Measurements from ENCODE around the gene KCNQ1. TPM values are rescaled to one million over a fixed set of nuclear protein-coding genes. Genes with fewer than 3 reads are reported as not detected.
A peak's percentile ranks its signal among the peaks of the same experiment; 100 is the strongest.

Gene KCNQ1
- polyA plus RNA-seq, 4 donors = 18.4 to 54.4 (median 21.3) TPM

DNA sequence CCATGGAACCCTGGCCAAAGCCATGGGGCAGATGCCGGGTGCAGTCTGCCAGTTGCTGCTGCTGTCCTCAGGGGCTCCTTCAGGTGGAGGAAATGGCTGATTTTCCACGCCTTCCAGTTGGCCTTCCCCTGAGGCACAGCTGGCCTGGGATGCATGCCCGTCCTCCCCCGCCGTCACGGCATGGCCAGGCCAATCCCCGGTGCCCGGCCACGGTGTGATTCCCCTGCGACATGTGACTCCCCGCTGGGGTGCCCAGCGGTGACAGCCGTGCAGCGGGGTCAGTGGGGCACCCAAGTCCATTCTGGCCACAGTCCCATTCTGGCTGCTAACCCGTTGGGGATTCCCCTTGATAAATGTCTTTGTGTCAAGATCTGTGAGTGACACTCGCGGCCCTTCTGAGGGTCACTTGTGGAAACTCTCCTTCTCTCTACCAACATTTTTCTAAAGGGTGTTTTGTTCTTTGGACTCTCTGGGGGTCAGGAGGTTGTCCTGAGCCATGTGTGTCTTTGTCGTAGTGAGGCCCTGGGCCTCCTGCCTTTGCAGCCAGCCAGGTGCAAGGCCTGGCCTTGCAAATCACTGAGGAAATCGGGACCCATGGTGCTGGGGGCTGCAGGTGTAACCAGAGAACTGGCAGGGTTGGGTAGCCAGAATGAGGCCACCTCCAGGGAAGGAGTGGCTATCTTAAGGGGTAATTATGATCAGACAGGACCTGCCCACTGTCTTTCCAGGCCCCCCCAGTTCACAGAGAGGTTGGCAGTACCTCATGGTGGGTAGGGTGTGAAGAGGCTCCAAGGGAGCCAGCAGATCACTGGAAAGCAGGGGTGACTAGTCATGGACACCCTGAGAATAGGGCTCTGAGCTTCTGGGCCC is 217.9 kb downstream of the KCNQ1 start:
- Histone ChIP-seq H3K27ac (ENCODE audit: low read depth in 1 of 3, low read length in 2 of 3) (no peak overlapping the region), H3K27me3 (ENCODE audit: control insufficient read depth in 3 of 3, insufficient read depth in 3 of 3, low read length in 3 of 3) (no peaks in the 10 kb centered on the region), H3K4me3 (ENCODE audit: low read depth in 1 of 3, low read length in 3 of 3) (no peak overlapping the region), H3K9me3 (ENCODE audit: control insufficient read depth in 2 of 2, insufficient read depth in 1 of 2, low read depth in 1 of 2, low read length in 1 of 2) (peaks cover 0 to 78% of the 10 kb centered on the region in 2 donors), H3K4me1 (ENCODE audit: control insufficient read depth in 3 of 3, insufficient read depth in 2 of 3, low read depth in 1 of 3, low read length in 2 of 3) (no peaks in the 10 kb centered on the region), H3K36me3 (ENCODE audit: control insufficient read depth in 3 of 3, insufficient read depth in 2 of 3, low read depth in 1 of 3, low read length in 3 of 3) (peaks cover 0 to 64% (median 0%) of the 10 kb centered on the region in 3 donors)
- 94 to 95% (median 94%) methylated on average over 19 of the region's 19 CpGs for WGBS, 3 donors
- peak in 1 of 2 donors; percentile 27 for DNase-seq
- no peak for FAIRE-seq

DNA sequence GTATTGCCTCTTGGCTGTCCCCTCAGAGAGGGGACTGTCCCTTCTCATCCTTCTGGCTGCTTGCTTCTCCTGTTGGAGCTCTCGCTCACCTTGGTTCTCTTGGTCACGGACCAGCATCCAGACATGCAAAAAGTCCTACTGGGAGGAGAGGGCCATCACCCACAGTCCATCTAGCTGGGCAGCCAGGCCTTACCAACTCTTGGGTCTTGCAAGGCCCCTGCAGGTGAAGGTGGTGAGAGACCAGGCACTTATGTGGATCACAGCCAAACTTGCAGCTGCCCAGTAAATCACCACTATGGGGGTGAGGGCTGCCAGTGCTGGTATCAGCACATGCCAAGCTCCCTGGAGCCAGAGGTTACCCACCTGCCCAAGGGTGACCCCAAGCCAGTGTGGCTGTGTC is 218.7 kb downstream of the KCNQ1 start:
- no peak for DNase-seq
- no peaks in the 10 kb centered on the region for H3K27me3 ChIP-seq (ENCODE audit: control insufficient read depth in 3 of 3, insufficient read depth in 3 of 3, low read length in 3 of 3)
- H3K4me3 ChIP-seq (ENCODE audit: low read depth in 1 of 3, low read length in 3 of 3) = no peak overlapping the region
- no peak overlapping the region for H3K27ac ChIP-seq (ENCODE audit: low read depth in 1 of 3, low read length in 2 of 3)
- 89 to 98% (median 96%) methylated on average over 2 of the region's 2 CpGs for WGBS, 3 donors
- no peaks in the 10 kb centered on the region for H3K4me1 ChIP-seq (ENCODE audit: control insufficient read depth in 3 of 3, insufficient read depth in 2 of 3, low read depth in 1 of 3, low read length in 2 of 3)
- peaks cover 0 to 71% of the 10 kb centered on the region in 2 donors for H3K9me3 ChIP-seq (ENCODE audit: control insufficient read depth in 2 of 2, insufficient read depth in 1 of 2, low read depth in 1 of 2, low read length in 1 of 2)
- no peak for FAIRE-seq
- peaks cover 0 to 69% (median 0%) of the 10 kb centered on the region in 3 donors for H3K36me3 ChIP-seq (ENCODE audit: control insufficient read depth in 3 of 3, insufficient read depth in 2 of 3, low read depth in 1 of 3, low read length in 3 of 3)

DNA sequence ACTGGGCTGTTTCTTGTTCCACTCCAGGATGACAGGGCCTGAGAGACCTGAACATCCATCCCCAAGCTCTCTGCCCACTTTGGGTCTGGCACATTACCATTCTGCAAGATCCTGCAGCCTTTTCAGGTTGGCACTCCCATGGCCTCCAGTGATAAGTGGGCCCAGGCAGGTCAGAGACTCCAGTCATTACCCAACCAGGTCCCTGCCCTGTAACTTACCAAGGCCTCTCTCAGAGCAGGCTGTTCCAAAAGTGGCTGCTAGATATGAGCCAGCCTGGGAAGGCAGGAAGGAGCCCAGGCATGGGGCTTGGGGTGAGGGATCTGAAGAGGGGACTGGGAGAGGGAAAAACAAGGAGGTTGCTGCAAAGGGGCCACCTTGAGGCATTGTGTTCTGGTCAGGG is 219.1 kb downstream of the KCNQ1 start:
- peaks cover 0 to 67% of the 10 kb centered on the region in 2 donors for H3K9me3 ChIP-seq (ENCODE audit: control insufficient read depth in 2 of 2, insufficient read depth in 1 of 2, low read depth in 1 of 2, low read length in 1 of 2)
- FAIRE-seq (no peak), DNase-seq (no peak)
- H3K36me3 ChIP-seq (ENCODE audit: control insufficient read depth in 3 of 3, insufficient read depth in 2 of 3, low read depth in 1 of 3, low read length in 3 of 3) = peaks cover 0 to 70% (median 0%) of the 10 kb centered on the region in 3 donors
- H3K4me3 ChIP-seq (ENCODE audit: low read depth in 1 of 3, low read length in 3 of 3) = no peak overlapping the region
- no peaks in the 10 kb centered on the region for H3K27me3 ChIP-seq (ENCODE audit: control insufficient read depth in 3 of 3, insufficient read depth in 3 of 3, low read length in 3 of 3)
- no peaks in the 10 kb centered on the region for H3K4me1 ChIP-seq (ENCODE audit: control insufficient read depth in 3 of 3, insufficient read depth in 2 of 3, low read depth in 1 of 3, low read length in 2 of 3)
- H3K27ac ChIP-seq (ENCODE audit: low read depth in 1 of 3, low read length in 2 of 3) = no peak overlapping the region

DNA sequence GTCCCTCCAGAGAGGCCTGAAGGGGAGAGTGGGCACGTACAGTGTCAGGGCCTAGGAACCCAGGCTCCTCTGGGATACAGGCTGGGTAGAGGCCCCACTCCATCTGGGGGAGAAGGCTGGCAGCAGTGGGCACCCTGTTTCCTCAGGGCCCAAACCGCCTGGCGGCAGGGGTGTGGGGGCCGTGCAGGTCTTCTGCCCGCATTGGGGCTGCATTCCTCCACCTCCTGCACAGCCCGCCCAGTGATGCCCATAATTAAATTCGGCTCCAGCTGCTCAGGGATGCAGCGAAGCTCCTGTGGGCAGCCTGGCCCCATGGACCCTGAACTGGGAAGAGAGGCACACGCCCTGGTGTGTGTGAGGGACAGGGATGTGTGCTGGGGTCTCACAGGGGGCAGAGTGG is 219.6 kb downstream of the KCNQ1 start:
- H3K36me3 ChIP-seq (ENCODE audit: control insufficient read depth in 3 of 3, insufficient read depth in 2 of 3, low read depth in 1 of 3, low read length in 3 of 3) = peaks cover 0 to 75% (median 0%) of the 10 kb centered on the region in 3 donors
- DNase-seq = no peak
- no peaks in the 10 kb centered on the region for H3K27me3 ChIP-seq (ENCODE audit: control insufficient read depth in 3 of 3, insufficient read depth in 3 of 3, low read length in 3 of 3)
- H3K4me3 ChIP-seq (ENCODE audit: low read depth in 1 of 3, low read length in 3 of 3) = no peak overlapping the region
- no peak overlapping the region for H3K27ac ChIP-seq (ENCODE audit: low read depth in 1 of 3, low read length in 2 of 3)
- peaks cover 0 to 65% of the 10 kb centered on the region in 2 donors for H3K9me3 ChIP-seq (ENCODE audit: control insufficient read depth in 2 of 2, insufficient read depth in 1 of 2, low read depth in 1 of 2, low read length in 1 of 2)
- WGBS, 3 donors = 84 to 87% (median 85%) methylated on average over 9 of the region's 9 CpGs
- no peak for FAIRE-seq
- no peaks in the 10 kb centered on the region for H3K4me1 ChIP-seq (ENCODE audit: control insufficient read depth in 3 of 3, insufficient read depth in 2 of 3, low read depth in 1 of 3, low read length in 2 of 3)

DNA sequence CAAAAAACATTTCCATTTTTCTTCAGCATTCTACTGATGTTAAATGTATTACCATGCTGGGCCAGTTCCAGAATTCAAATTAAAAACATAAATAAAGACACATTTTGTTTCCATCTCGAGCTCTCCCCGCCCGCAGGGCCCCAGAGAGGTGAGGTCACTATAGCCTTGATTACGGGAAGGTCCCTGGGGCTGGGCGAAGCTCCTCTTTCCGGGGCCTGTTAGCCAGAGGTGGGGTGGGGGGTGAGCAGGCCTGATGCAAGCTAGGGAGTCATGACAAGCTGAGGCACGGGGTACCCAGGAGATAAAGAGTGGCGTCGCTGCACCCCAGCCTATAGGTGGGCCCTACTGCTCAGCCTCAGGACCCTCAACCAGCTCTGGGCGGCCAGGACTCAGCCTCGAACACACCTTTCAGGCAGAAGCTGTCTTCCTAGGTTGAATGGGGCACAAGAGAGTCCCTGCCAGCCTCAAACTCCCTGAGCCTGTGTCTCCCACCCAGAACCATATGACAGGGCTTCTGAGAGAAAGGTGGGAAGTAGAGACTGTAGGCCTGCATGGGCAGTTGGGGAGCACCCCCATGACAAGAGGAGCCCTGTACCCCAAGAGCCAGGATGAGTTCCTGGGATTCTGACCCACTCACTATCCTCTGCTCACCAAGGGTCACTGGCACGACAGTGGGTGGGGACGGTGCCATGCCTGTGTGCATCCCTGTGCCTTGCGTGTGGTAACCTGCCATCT is 220.2 kb downstream of the KCNQ1 start:
- no peak for FAIRE-seq
- no peak overlapping the region for H3K27ac ChIP-seq (ENCODE audit: low read depth in 1 of 3, low read length in 2 of 3)
- H3K4me1 ChIP-seq (ENCODE audit: control insufficient read depth in 3 of 3, insufficient read depth in 2 of 3, low read depth in 1 of 3, low read length in 2 of 3) = no peaks in the 10 kb centered on the region
- H3K27me3 ChIP-seq (ENCODE audit: control insufficient read depth in 3 of 3, insufficient read depth in 3 of 3, low read length in 3 of 3) = no peaks in the 10 kb centered on the region
- H3K4me3 ChIP-seq (ENCODE audit: low read depth in 1 of 3, low read length in 3 of 3) = no peak overlapping the region
- H3K36me3 ChIP-seq (ENCODE audit: control insufficient read depth in 3 of 3, insufficient read depth in 2 of 3, low read depth in 1 of 3, low read length in 3 of 3) = peaks cover 0 to 79% (median 0%) of the 10 kb centered on the region in 3 donors
- H3K9me3 ChIP-seq (ENCODE audit: control insufficient read depth in 2 of 2, insufficient read depth in 1 of 2, low read depth in 1 of 2, low read length in 1 of 2) = peaks cover 0 to 65% of the 10 kb centered on the region in 2 donors
- WGBS, 3 donors = 89 to 91% (median 90%) methylated on average over 14 of the region's 14 CpGs
- no peak for DNase-seq

DNA sequence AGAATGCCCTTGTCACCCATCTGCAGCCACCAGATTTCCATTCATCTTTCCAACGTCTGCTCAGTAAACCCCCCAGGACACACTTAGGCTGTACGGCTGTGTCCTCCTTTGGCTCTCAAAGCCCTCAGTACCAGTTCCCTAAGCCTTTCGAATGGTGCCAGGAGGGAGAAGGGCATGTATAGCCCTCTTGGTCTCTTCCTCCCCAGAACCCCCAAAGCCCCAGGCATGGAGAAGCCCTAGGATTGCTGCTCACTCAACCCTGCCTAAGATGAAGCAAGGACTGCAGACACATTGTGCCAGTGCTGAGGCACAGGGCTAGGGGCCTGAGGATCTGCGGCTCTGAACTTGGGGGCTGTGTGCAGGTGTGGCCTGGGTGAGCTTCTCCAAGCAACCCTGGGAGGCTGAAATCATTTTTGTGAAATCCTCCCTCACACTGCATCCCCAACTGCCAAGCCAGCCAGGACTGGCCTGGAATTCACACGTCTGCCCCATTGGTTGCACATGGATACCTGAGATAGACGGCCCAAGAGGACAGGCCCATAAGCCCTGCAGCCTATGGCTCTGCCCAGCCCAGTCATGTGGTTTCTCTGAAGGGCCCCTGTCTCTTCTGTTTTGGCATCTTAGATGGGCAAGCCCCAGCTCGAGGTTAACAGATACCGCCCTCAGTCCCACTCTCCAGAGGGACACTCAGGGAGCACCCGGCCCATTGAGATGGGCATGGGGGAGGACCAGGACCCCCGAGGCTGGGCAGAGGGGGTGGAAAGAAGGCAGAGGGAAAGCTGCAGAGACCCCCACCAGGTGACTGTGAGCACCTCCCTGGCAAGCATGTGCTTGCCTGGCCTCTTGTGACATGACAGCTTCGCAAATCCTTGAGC is 221.0 kb downstream of the KCNQ1 start:
- DNase-seq = no peak
- Histone ChIP-seq H3K9me3 (ENCODE audit: control insufficient read depth in 2 of 2, insufficient read depth in 1 of 2, low read depth in 1 of 2, low read length in 1 of 2) (peaks cover 0 to 61% of the 10 kb centered on the region in 2 donors), H3K27me3 (ENCODE audit: control insufficient read depth in 3 of 3, insufficient read depth in 3 of 3, low read length in 3 of 3) (no peaks in the 10 kb centered on the region), H3K36me3 (ENCODE audit: control insufficient read depth in 3 of 3, insufficient read depth in 2 of 3, low read depth in 1 of 3, low read length in 3 of 3) (peaks cover 0 to 87% (median 0%) of the 10 kb centered on the region in 3 donors), H3K27ac (ENCODE audit: low read depth in 1 of 3, low read length in 2 of 3) (no peak overlapping the region), H3K4me3 (ENCODE audit: low read depth in 1 of 3, low read length in 3 of 3) (no peak overlapping the region), H3K4me1 (ENCODE audit: control insufficient read depth in 3 of 3, insufficient read depth in 2 of 3, low read depth in 1 of 3, low read length in 2 of 3) (no peaks in the 10 kb centered on the region)
- WGBS, 3 donors = 87 to 89% (median 88%) methylated on average over 11 of the region's 11 CpGs
- no peak for FAIRE-seq

DNA sequence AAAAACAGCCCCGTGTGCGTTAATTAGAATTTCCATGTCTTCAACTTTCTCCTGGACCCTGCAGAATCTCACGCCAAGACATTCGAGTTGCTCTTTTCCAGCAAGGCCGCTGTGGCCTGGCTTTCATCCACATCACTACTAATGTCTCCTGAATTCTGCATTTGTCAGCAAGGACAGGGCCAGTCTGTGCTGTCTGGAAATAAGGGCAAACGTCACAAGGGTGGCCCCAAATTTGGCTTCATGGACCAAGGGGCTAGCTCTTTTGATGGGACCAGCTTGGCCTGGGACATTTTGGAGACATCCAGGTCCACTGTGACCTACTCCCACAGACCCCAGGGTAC is 221.6 kb downstream of the KCNQ1 start:
- no peaks in the 10 kb centered on the region for H3K27me3 ChIP-seq (ENCODE audit: control insufficient read depth in 3 of 3, insufficient read depth in 3 of 3, low read length in 3 of 3)
- 79 to 93% (median 87%) methylated on average over 6 of the region's 6 CpGs for WGBS, 3 donors
- peaks cover 0 to 55% of the 10 kb centered on the region in 2 donors for H3K9me3 ChIP-seq (ENCODE audit: control insufficient read depth in 2 of 2, insufficient read depth in 1 of 2, low read depth in 1 of 2, low read length in 1 of 2)
- no peak for FAIRE-seq
- H3K4me3 ChIP-seq (ENCODE audit: low read depth in 1 of 3, low read length in 3 of 3) = no peak overlapping the region
- DNase-seq = no peak
- no peaks in the 10 kb centered on the region for H3K4me1 ChIP-seq (ENCODE audit: control insufficient read depth in 3 of 3, insufficient read depth in 2 of 3, low read depth in 1 of 3, low read length in 2 of 3)
- no peak overlapping the region for H3K27ac ChIP-seq (ENCODE audit: low read depth in 1 of 3, low read length in 2 of 3)
- H3K36me3 ChIP-seq (ENCODE audit: control insufficient read depth in 3 of 3, insufficient read depth in 2 of 3, low read depth in 1 of 3, low read length in 3 of 3) = peaks cover 0 to 91% (median 0%) of the 10 kb centered on the region in 3 donors

Data from small intestine (tissue), 7 donors.